HUDEP-2 (cell line): ENCODE results near the gene KIF2C.
"Not testable (repeated sequence)": the region's sequence is repeated elsewhere in the genome, so short reads cannot be mapped to it uniquely, and the experiment has no call there.

Source experiments
- DNase-seq, 76 experiments: peaks; one replicate each; lab custom pipeline; 2025; ENCODE audit not compliant: unreplicated experiment in 76 of 76; lab: John Stamatoyannopoulos, UW

KIF2C gene

GRCh38 chr1:44810101-44810761, 70.6 kb downstream of the KIF2C start:
- DNase-seq: peak in 30 of 76 experiments; percentile 8 to 55 (median 22)

- not testable (repeated sequence) for DNase-seq
Measured at GRCh38 chr1:44810762-44811105, 71.1 kb downstream of the KIF2C start.

GRCh38 chr1:44811234-44811633, 71.6 kb downstream of the KIF2C start:
- DNase-seq: no peak

- DNase-seq: no peak
Measured at GRCh38 chr1:44812822-44813543, 73.3 kb downstream of the KIF2C start.

GRCh38 chr1:44815926-44816325, 76.3 kb downstream of the KIF2C start:
- not testable (repeated sequence) for DNase-seq

GRCh38 chr1:44817307-44817706, 77.7 kb downstream of the KIF2C start:
- DNase-seq: no peak
